ENCODE data around the gene PTPRG. TPM values are rescaled to one million over a fixed set of nuclear protein-coding genes. Genes with fewer than 3 reads are reported as not detected.

Gene PTPRG
- total RNA-seq, 1 experiment from 2014 or later = 69.3 TPM

- peaks cover 27% of the 10 kb centered on the region; the same call in 1 of the 2 replicates for H3K79me2 ChIP-seq (ENCODE audit: insufficient read depth, low read length)
Observed at GRCh38 chr3:61783993-61784718, 222.8 kb downstream of the PTPRG start.

More at GRCh38 chr3:61783993-61784718, 222.8 kb downstream of the PTPRG start:
- Histone ChIP-seq H3K18ac (ENCODE audit: insufficient read length, low read depth, low read length) (no peak overlapping the region), H2BK20ac (ENCODE audit: low read depth, low read length, poor library complexity, severe bottlenecking) (no peak overlapping the region), H3K27ac (ENCODE audit: insufficient read length, low read depth, low read length) (no peak overlapping the region), H3K4me2 (ENCODE audit: insufficient read depth, insufficient read length, low read length) (no peak overlapping the region), H4K20me1 (ENCODE audit: control insufficient read depth, insufficient read depth, insufficient read length) (no peaks in the 10 kb centered on the region), H4K8ac (replicated peaks; ENCODE audit: insufficient read length, low read depth, low read length) (no peak overlapping the region), H2BK120ac (ENCODE audit: low read depth, low read length, poor library complexity, severe bottlenecking) (no peak overlapping the region), H3K4me1 (ENCODE audit: insufficient read depth, low read length) (peaks cover 8% of the 10 kb centered on the region; the same call in 1 of the 2 replicates), H3T11ph (ENCODE audit: low read length) (no peak overlapping the region), H3K4ac (ENCODE audit: low read depth, low read length) (no peak overlapping the region), H3K56ac (ENCODE audit: insufficient read length, low read depth, low read length) (no peak overlapping the region), H2AFZ (ENCODE audit: low read length) (no peak overlapping the region), H4K91ac (ENCODE audit: insufficient read length, low read depth, low read length) (no peak overlapping the region), H3K9me3 (ENCODE audit: control insufficient read depth, low read depth, low read length) (no peaks in the 10 kb centered on the region), H3K79me1 (ENCODE audit: insufficient read depth, low read depth, low read length, poor library complexity, severe bottlenecking) (no peaks in the 10 kb centered on the region), H3K9ac (ENCODE audit: extremely low read depth, insufficient read length, low read length) (no peak overlapping the region), H4K5ac (ENCODE audit: insufficient read length, low read depth, low read length) (no peak overlapping the region), H3K23me2 (ENCODE audit: insufficient read length, low read depth, low read length, poor library complexity, severe bottlenecking) (no peaks in the 10 kb centered on the region), H3K14ac (ENCODE audit: insufficient read depth, low read length) (no peak overlapping the region), H2AK5ac (ENCODE audit: insufficient read length, low read length) (no peak overlapping the region), H2BK5ac (ENCODE audit: insufficient read length, low read length) (no peak overlapping the region), H3K27me3 (ENCODE audit: insufficient read depth, low read length) (no peaks in the 10 kb centered on the region), H2BK15ac (ENCODE audit: low read depth, low read length) (no peak overlapping the region), H3K23ac (ENCODE audit: insufficient read length, low read depth, low read length) (no peak overlapping the region), H2BK12ac (ENCODE audit: insufficient read length, low read depth, low read length) (no peak overlapping the region)
- Mint-ChIP-seq H3K27me3 (ENCODE audit: low read depth) (no peaks in the 10 kb centered on the region), H3K4me3 (no peak overlapping the region), H3K36me3 (ENCODE audit: insufficient read depth in 1 of 3, low read depth in 3 of 3) (no peaks in the 10 kb centered on the region; a peak in 1 of 7 replicates), H3K4me1 (peaks cover 23 to 31% of the 10 kb centered on the region in 2 experiments), H3K27ac (peak overlapping the region in 1 of 3 experiments; percentile 8; a peak in 3 of 7 replicates), H3K9me3 (no peaks in the 10 kb centered on the region)
- WGBS (ENCODE audit: extremely low coverage, insufficient read length, low lambda C conversion rate) = no CpG with 5 or more reads among the region's 6 CpGs
- no peak for DNase-seq
- TF ChIP-seq CTCF (conservative IDR thresholded peaks at IDR 0.05) = no peak
